IMR-90 (cell line): ENCODE data around the gene DDHD1. TPM values are rescaled to one million over a fixed set of nuclear protein-coding genes. Genes with fewer than 3 reads are reported as not detected.

Experiments used
- ATAC-seq: fragments of 200-7000 bp; cut with Tn5 transposase; 2 replicates; pipeline ENCODE4 v1.9.1; 2020; ENCODE audit warnings: low read depth, mild to moderate bottlenecking, moderate library complexity
- BruUV-seq: library from RNA; stranded (reverse); fragments of 400-500 nt; replicated peaks from 2 replicates; lab custom pipeline; 2021; lab: Mats Ljungman, UMichigan
- CTCF ChIA-PET: fragments of 300-600 bp; formaldehyde crosslinking; extraction: SDS; loops from one replicate; lab custom pipeline; 2021; ENCODE audit warnings: antibody characterized with exemption; lab: Yijun Ruan, JAX
- POLR2A ChIA-PET: fragments of 300-600 bp; sonication (Branson Sonifier 250); formaldehyde crosslinking; loops from one replicate; lab custom pipeline; 2022; ENCODE audit warnings: antibody characterized with exemption; ENCODE audit not compliant: unreplicated experiment; lab: Charles Lee
- DNase-seq: peaks from one replicate; pipeline ENCODE4 v3.0.0; 2013
- H2AFZ ChIP-seq: replicated peaks from 2 replicates; pipeline ENCODE3; 2013; ENCODE audit warnings: low read length, mild to moderate bottlenecking; ENCODE audit not compliant: poor library complexity
- H2AK5ac ChIP-seq: 2 replicates; pipeline ENCODE4 v1.6.1; 2013; ENCODE audit warnings: low read depth, low read length, inconsistent platforms
- H2AK9ac ChIP-seq: replicated peaks from 2 replicates; pipeline ENCODE3; 2013; ENCODE audit warnings: mild to moderate bottlenecking, low read depth, low read length, moderate library complexity; ENCODE audit not compliant: poor library complexity
- H2BK120ac ChIP-seq: 2 replicates; pipeline ENCODE4 v1.6.1; 2013; ENCODE audit warnings: low read depth, low read length, inconsistent platforms
- H2BK15ac ChIP-seq: 3 replicates; pipeline ENCODE4 v1.6.1; 2013; ENCODE audit warnings: low read depth, low read length, inconsistent platforms
- H2BK20ac ChIP-seq: 2 replicates; pipeline ENCODE4 v1.6.1; 2013; ENCODE audit warnings: low read depth, mild to moderate bottlenecking, inconsistent platforms, low read length, moderate library complexity
- H2BK5ac ChIP-seq: 2 replicates; pipeline ENCODE4 v1.6.1; 2013; ENCODE audit warnings: mild to moderate bottlenecking, low read depth, low read length, inconsistent platforms; ENCODE audit not compliant: poor library complexity, severe bottlenecking
- H3K14ac ChIP-seq: replicated peaks from 2 replicates; pipeline ENCODE4 v1.6.1; 2013; ENCODE audit warnings: low read depth, low read length, inconsistent platforms
- H3K18ac ChIP-seq: 2 replicates; pipeline ENCODE4 v1.6.1; 2013; ENCODE audit warnings: low read depth, low read length, control low read depth
- H3K23ac ChIP-seq: 2 replicates; pipeline ENCODE4 v1.6.1; 2013; ENCODE audit warnings: low read depth, low read length, inconsistent platforms
- H3K27ac ChIP-seq: 2 replicates; pipeline ENCODE4 v1.5.1; 2013; ENCODE audit warnings: mild to moderate bottlenecking, control low read depth, low read length; ENCODE audit not compliant: insufficient read depth
- H3K27me3 ChIP-seq: 2 replicates; pipeline ENCODE4 v1.6.1; 2013; ENCODE audit warnings: low read length; ENCODE audit not compliant: control insufficient read depth, insufficient read depth
- H3K36me3 ChIP-seq: 2 replicates; pipeline ENCODE4 v1.6.1; 2013; ENCODE audit warnings: low read length, mixed read lengths; ENCODE audit not compliant: control insufficient read depth, insufficient read depth
- H3K4ac ChIP-seq: 2 replicates; pipeline ENCODE4 v1.6.1; 2013; ENCODE audit warnings: low read depth, low read length, inconsistent platforms
- H3K4me1 ChIP-seq: 2 replicates; pipeline ENCODE4 v1.6.1; 2013; ENCODE audit warnings: low read length, mixed read lengths; ENCODE audit not compliant: control insufficient read depth, insufficient read depth
- H3K4me2 ChIP-seq: 2 replicates; pipeline ENCODE4 v1.6.1; 2013; ENCODE audit warnings: low read depth, mild to moderate bottlenecking, control low read depth, low read length, moderate library complexity
- H3K4me3 ChIP-seq: 2 replicates; pipeline ENCODE4 v1.5.1; 2013; ENCODE audit warnings: low read depth, mild to moderate bottlenecking, control low read depth, low read length, moderate library complexity; ENCODE audit not compliant: insufficient read depth
- H3K56ac ChIP-seq: 2 replicates; pipeline ENCODE4 v1.6.1; 2013; ENCODE audit warnings: low read length, inconsistent platforms; ENCODE audit not compliant: insufficient read depth; ENCODE audit errors: extremely low read depth
- H3K79me1 ChIP-seq, 2 experiments: 2 replicates each; pipeline ENCODE4 v1.6.1; 2013; ENCODE audit warnings: low read length in 2 of 2, inconsistent platforms in 1 of 2, low read depth in 1 of 2
- H3K9ac ChIP-seq: 2 replicates; pipeline ENCODE4 v1.6.1; 2013; ENCODE audit warnings: low read depth, low read length, control low read depth
- H3K9me1 ChIP-seq: 2 replicates; pipeline ENCODE4 v1.6.1; 2013; ENCODE audit warnings: low read length, inconsistent platforms; ENCODE audit not compliant: insufficient read depth
- H3K9me3 ChIP-seq: 2 replicates; pipeline ENCODE4 v1.6.1; 2013; ENCODE audit warnings: low read length; ENCODE audit not compliant: control insufficient read depth, insufficient read depth
- H4K20me1 ChIP-seq: 2 replicates; pipeline ENCODE4 v1.6.1; 2013; ENCODE audit warnings: low read length, inconsistent platforms; ENCODE audit not compliant: insufficient read depth
- H4K5ac ChIP-seq: 2 replicates; pipeline ENCODE4 v1.6.1; 2013; ENCODE audit warnings: mild to moderate bottlenecking, low read depth, low read length, control low read depth
- H4K8ac ChIP-seq, 2 experiments: 2 replicates each; pipeline ENCODE4 v1.6.1; 2013; ENCODE audit warnings: low read depth in 2 of 2, low read length in 2 of 2, control low read depth in 1 of 2, inconsistent platforms in 1 of 2
- H4K91ac ChIP-seq: 2 replicates; pipeline ENCODE4 v1.6.1; 2013; ENCODE audit warnings: low read depth, low read length, inconsistent platforms; ENCODE audit not compliant: insufficient read depth
- BHLHE40 ChIP-seq: fragments of 150-350 bp; IDR thresholded peaks from 2 replicates; pipeline ENCODE4 v1.6.1; 2016; ENCODE audit warnings: mild to moderate bottlenecking, low read depth, low read length
- CEBPB ChIP-seq: IDR thresholded peaks from 2 replicates; pipeline ENCODE4 v1.6.1; 2012; ENCODE audit warnings: low read depth, low read length, improper control_type of control experiment
- CHD1 ChIP-seq: IDR thresholded peaks from 2 replicates; pipeline ENCODE4 v1.6.1; 2012; ENCODE audit warnings: low read depth, low read length, improper control_type of control experiment
- RFX5 ChIP-seq: IDR thresholded peaks from 2 replicates; pipeline ENCODE4 v1.8.0; 2012; ENCODE audit warnings: low read depth, mild to moderate bottlenecking, low read length, moderate library complexity
- WGBS, 2 experiments: methylation state at CpG; one replicate each; pipeline versions ENCODE4 v1.1.5 to v1.1.7; 2013; ENCODE audit warnings: missing lambda C conversion rate in 2 of 2; ENCODE audit not compliant: insufficient read length in 1 of 2; ENCODE audit errors: extremely low coverage in 2 of 2; 5-methylcytosine and 5-hydroxymethylcytosine counted together
- dilution Hi-C: fragments of 300-500 bp; cut with HindIII; formaldehyde crosslinking; loops from one replicate; pipeline ENCODE4 v1.14.3; 2018; ENCODE audit warnings: low sequenced_read_pairs; ENCODE audit not compliant: unreplicated experiment
- in situ Hi-C: fragments of 300-500 bp; cut with MboI; formaldehyde crosslinking; loops from 3 replicates; pipeline ENCODE4 v1.14.3; 2019; ENCODE audit warnings: low sequenced_read_pairs, inconsistent platforms, mixed read lengths
- intact Hi-C: fragments of 100-400 bp; cut with micrococcal nuclease; formaldehyde crosslinking; loops from 2 replicates; pipeline ENCODE4 v1.10.0; 2022
- polyA plus RNA-seq, 3 experiments: library from polyadenylated mRNA; depleted of rRNA; stranded (reverse); fragments of >200 nt; gene quantifications; 2 replicates each; pipeline ENCODE4 v1.2.3, GENCODE V29; 2012; ENCODE audit warnings: low replicate concordance in 1 of 3
- total RNA-seq: library from RNA; depleted of rRNA; stranded (reverse); fragments of >200 nt; gene quantifications from 2 replicates; pipeline ENCODE4 v1.2.3, GENCODE V29; 2012

DDHD1 gene
- total and polyA plus RNA-seq, 2 of the 4 experiments (the other 2 are of a cell fraction): 4.5 to 9.0 TPM

DNA sequence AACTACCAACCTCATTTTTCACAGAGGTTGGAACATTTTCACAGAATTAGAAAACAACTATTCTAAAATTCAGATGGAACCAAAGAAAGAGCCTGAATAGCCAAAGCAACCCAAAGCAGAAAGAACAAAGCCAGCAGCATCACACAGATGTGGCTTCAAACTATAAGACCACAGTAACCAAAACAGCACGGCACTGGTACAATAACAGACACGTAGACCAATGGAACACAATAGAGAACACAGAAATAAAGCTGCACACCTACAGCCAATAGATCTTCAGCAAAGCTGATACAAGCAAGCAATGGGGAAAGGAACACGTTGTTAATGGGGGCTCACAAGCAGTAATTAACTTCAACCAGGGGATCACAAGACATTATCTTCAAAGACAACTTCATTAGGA, 114.5 kb downstream of the DDHD1 start:
- Histone ChIP-seq H2BK15ac (no peak overlapping the region; the same call in 2 of the 3 replicates), H3K27me3 (no peaks in the 10 kb centered on the region), H3K27ac (no peak overlapping the region), H3K9ac (no peak overlapping the region), H3K56ac (no peak overlapping the region), H3K9me3 (no peaks in the 10 kb centered on the region), H3K4me3 (no peak overlapping the region), H2AK5ac (0 out of 2 replicates have a peak overlapping the region, but pooled peaks have one; percentile 5), H3K4me1 (peaks cover 20% of the 10 kb centered on the region), H2BK120ac (no peak overlapping the region), H4K8ac (no peak overlapping the region), H3K14ac (no peak overlapping the region), H2AK9ac (no peak overlapping the region), H4K91ac (no peak overlapping the region), H2BK5ac (no peak overlapping the region), H4K20me1 (no peaks in the 10 kb centered on the region), H4K5ac (no peak overlapping the region), H3K18ac (no peak overlapping the region), H3K4ac (no peak overlapping the region), H2AFZ (no peak overlapping the region), H3K23ac (no peak overlapping the region), H3K4me2 (no peak overlapping the region), H3K9me1 (peaks cover 9% of the 10 kb centered on the region; the same call in 1 of the 2 replicates), H2BK20ac (no peak overlapping the region), H3K79me1 (peaks cover 0 to 4% of the 10 kb centered on the region in 2 experiments; a peak in 3 of 4 replicates), H3K36me3 (0 out of 2 replicates have a peak, but pooled peaks cover 1% of the 10 kb centered on the region)
- no TSS peak for BruUV-seq
- no peak for DNase-seq
- intact Hi-C loops: no loop called here
- CTCF ChIA-PET: no interaction called here
- no peak for ATAC-seq
- TF ChIP-seq BHLHE40: no peak
- no peak for TF ChIP-seq CEBPB
- TF ChIP-seq CHD1: no peak
- no peak for TF ChIP-seq RFX5
- POLR2A ChIA-PET: no interaction called here
- WGBS, 2 experiments: 100% methylated on average over 1 of the region's 3 CpGs; no CpG with 5 or more reads in 1 of the 2 experiments
- in situ Hi-C loops: no loop called here
- dilution Hi-C loops: no loop called here
